Right cardiac atrium (tissue), 5 donors: Measurements from ENCODE around the gene FSD1. TPM values are rescaled to one million over a fixed set of nuclear protein-coding genes. Genes with fewer than 3 reads are reported as not detected.
A peak's percentile ranks its signal among the peaks of the same experiment; 100 is the strongest.
"Not testable (repeated sequence)": the region's sequence is repeated elsewhere in the genome, so short reads cannot be mapped to it uniquely, and the experiment has no call there.

Experiments used
- ATAC-seq, 2 donors: fragments of 200-7000 bp; cut with Tn5 transposase; one replicate each; pipeline versions ENCODE4 v1.8.0 to v1.9.1; 2020; ENCODE audit warnings: moderate library complexity in 2 of 2, mild to moderate bottlenecking in 1 of 2
- DNase-seq, 3 donors: peaks; one replicate each; pipeline ENCODE4 v3.0.0-alpha.2; 2020
- H3K27ac ChIP-seq: one replicate; pipeline ENCODE4 v1.5.1; 2013; ENCODE audit warnings: mild to moderate bottlenecking, low read length, control low read depth, moderate library complexity
- H3K27me3 ChIP-seq: one replicate; pipeline ENCODE4 v1.6.1; 2013; ENCODE audit not compliant: control insufficient read depth, insufficient read depth
- H3K4me1 ChIP-seq: one replicate; pipeline ENCODE4 v1.6.1; 2013; ENCODE audit warnings: low read length; ENCODE audit not compliant: control insufficient read depth, insufficient read depth
- H3K4me3 ChIP-seq: one replicate; pipeline ENCODE4 v1.5.1; 2013; ENCODE audit warnings: low read length, control low read depth
- H3K9me3 ChIP-seq: one replicate; pipeline ENCODE4 v1.6.1; 2013; ENCODE audit warnings: low read length; ENCODE audit not compliant: control insufficient read depth
- WGBS: extraction: QIAGEN DNeasy Blood & Tissue Kit; methylation state at CpG from one replicate; pipeline ENCODE4 v1.1.7; 2013; 5-methylcytosine and 5-hydroxymethylcytosine counted together
- intact Hi-C, 4 donors: fragments of 100-400 bp; cut with DNase I; formaldehyde crosslinking; loops; one replicate each; pipeline versions ENCODE4 v1.11.0 to v1.14.0; 2022 to 2023
- polyA plus RNA-seq: library from polyadenylated mRNA; stranded (reverse); fragments of 200-250 nt; gene quantifications from one replicate; pipeline ENCODE4 v1.2.3, GENCODE V29; 2013
- total RNA-seq, 4 donors: library from RNA; stranded (reverse); fragmentation: NEBNext Ultra II Directional; extraction: Animal tissue kit (Norgen Biotek cat#: 25700); gene quantifications; one replicate each; pipeline ENCODE4 v1.2.1, GENCODE V29; 2021
- donor health status: healthy with polysubstance abuse.
- donor health status: DM: no; HTN: yes; CAD: no.
- donor health status: DM: no; HTN: no; CAD: no.
- donor health status: DM: no; HTN: yes; CAD: no; lungs with severe emphysema.
- donor health status: DM: yes; HTN: yes; CAD: no.

Gene FSD1
- total and polyA plus RNA-seq, 5 donors: not detected

DNA sequence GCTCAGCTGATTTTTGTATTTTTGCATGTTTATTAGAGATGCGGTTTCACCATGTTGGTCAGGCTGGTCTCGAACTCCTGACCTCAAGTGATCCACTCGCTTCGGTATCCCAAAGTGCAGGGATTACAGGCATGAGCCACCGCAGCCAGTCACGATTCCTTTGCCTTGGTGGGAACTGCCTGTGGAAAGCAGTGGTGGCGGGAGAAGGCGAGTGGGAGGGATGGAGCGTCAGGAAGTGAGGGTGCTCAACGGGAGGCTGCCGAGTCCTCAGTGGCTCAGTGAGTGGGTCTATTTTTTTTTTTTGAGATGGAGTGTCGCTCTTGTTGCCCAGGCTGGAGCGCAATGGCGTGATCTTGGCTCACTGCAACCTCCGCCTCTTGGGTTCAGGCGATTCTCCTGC lies 44.8 kb downstream of the FSD1 start:
- H3K4me1 ChIP-seq, ATAC-seq, intact Hi-C loops, H3K27ac ChIP-seq, H3K4me3 ChIP-seq, DNase-seq, H3K9me3 ChIP-seq, H3K27me3 ChIP-seq: not testable (repeated sequence)
- WGBS: 93% methylated on average over 16 of the region's 16 CpGs

GRCh38 chr19:4350111-4350510 lies 45.7 kb downstream of the FSD1 start:
- intact Hi-C loops: loop anchor here (5.0 to 10.0 kb wide), 2 partner anchors 75 to 83 kb away; partner anchors contain the start of gene SHD (in 1 of the 4)
- H3K9me3 ChIP-seq: no peaks in the 10 kb centered on the region
- 89% methylated on average over 8 of the region's 8 CpGs for WGBS
- H3K4me3 ChIP-seq: no peak overlapping the region
- ATAC-seq (no peak), DNase-seq (no peak)
- H3K4me1 ChIP-seq: no peaks in the 10 kb centered on the region
- H3K27me3 ChIP-seq: no peaks in the 10 kb centered on the region
- no peak overlapping the region for H3K27ac ChIP-seq

DNA sequence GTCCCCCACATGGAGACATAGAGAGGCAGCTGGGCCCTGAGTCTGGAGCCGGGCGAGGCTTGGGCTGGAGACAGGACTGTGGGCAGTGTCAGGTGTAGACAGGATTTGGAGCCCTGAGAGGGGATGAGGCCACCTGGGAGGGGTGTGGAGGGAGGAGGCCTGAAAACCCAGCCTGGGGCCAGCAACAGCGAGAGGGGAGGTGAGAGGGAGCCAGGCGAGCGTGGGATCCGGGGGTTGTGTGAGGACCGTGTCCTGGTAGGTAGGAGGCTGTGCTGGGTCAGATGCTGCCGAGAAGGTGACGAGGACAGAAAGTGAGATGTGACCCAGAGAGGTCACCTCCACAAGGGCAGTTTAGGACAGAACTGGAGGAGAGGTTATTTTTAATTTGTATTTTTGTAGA lies 46.3 kb downstream of the FSD1 start:
- ATAC-seq: no peak
- H3K27me3 ChIP-seq: no peaks in the 10 kb centered on the region
- intact Hi-C loops: loop anchor here (5.0 to 10.0 kb wide), 2 partner anchors 76 to 83 kb away; partner anchors contain the start of gene SHD (in 1 of the 4)
- no peak overlapping the region for H3K4me3 ChIP-seq
- DNase-seq: no peak
- H3K9me3 ChIP-seq: no peaks in the 10 kb centered on the region
- no peaks in the 10 kb centered on the region for H3K4me1 ChIP-seq
- no peak overlapping the region for H3K27ac ChIP-seq
- 94% methylated on average over 9 of the region's 9 CpGs for WGBS

- ATAC-seq (peak; percentile 45 to 46), DNase-seq (no peak)
- H3K27me3 ChIP-seq: no peaks in the 10 kb centered on the region
- no peaks in the 10 kb centered on the region for H3K9me3 ChIP-seq
- H3K4me3 ChIP-seq: no peak overlapping the region
- no peaks in the 10 kb centered on the region for H3K4me1 ChIP-seq
- intact Hi-C loops: loop anchor here (5.0 to 10.0 kb wide), 2 partner anchors 78 to 85 kb away; partner anchors contain the start of gene SHD (in 1 of the 4)
- WGBS: 34% methylated on average over 9 of the region's 9 CpGs
- H3K27ac ChIP-seq: no peak overlapping the region
Measured at GRCh38 chr19:4352701-4353121, 48.3 kb downstream of the FSD1 start.

DNA sequence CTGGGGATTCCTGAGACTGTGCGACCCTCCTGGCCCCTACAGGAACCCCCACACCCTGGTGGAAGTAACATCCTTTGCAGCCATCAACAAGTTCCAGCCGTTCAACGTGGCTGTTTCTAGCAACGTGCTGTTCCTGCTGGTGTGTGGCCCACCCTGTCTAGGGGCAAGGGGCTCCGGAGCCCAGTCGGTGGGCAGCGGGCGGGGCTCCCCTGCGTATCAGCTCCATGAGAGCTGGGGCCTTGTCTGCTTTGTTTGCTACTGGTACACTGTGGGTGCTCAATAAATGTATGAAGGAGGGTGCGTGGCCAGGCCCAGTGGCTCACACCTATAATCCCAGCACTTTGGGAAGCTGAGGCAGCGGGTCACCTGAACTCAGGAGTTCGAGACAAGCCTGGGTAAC lies 49.9 kb downstream of the FSD1 start:
- H3K27me3 ChIP-seq: no peaks in the 10 kb centered on the region
- H3K27ac ChIP-seq: no peak overlapping the region
- 88% methylated on average over 12 of the region's 12 CpGs for WGBS
- no peaks in the 10 kb centered on the region for H3K9me3 ChIP-seq
- intact Hi-C loops: loop anchor here (5.0 to 10.0 kb wide), 2 partner anchors 79 to 87 kb away; partner anchors contain the start of gene SHD (in 1 of the 4)
- ATAC-seq (no peak), DNase-seq (no peak)
- no peak overlapping the region for H3K4me3 ChIP-seq
- H3K4me1 ChIP-seq: no peaks in the 10 kb centered on the region

- ATAC-seq: no peak
- Histone ChIP-seq H3K4me3 (no peak overlapping the region), H3K27ac (no peak overlapping the region), H3K9me3 (no peaks in the 10 kb centered on the region), H3K27me3 (no peaks in the 10 kb centered on the region), H3K4me1 (no peaks in the 10 kb centered on the region)
- 78% methylated on average over 17 of the region's 17 CpGs for WGBS
- DNase-seq: peak in 1 of 3 donors; percentile 55
- intact Hi-C loops: loop anchor here (5.0 to 10.0 kb wide), 2 partner anchors 80 to 88 kb away; partner anchors contain the start of gene SHD (in 1 of the 4)
Measured at GRCh38 chr19:4354897-4355296, 50.5 kb downstream of the FSD1 start.

- Histone ChIP-seq H3K27ac (no peak overlapping the region), H3K27me3 (no peaks in the 10 kb centered on the region), H3K4me1 (no peaks in the 10 kb centered on the region), H3K4me3 (no peak overlapping the region), H3K9me3 (no peaks in the 10 kb centered on the region)
- 76% methylated on average over 23 of the region's 23 CpGs for WGBS
- intact Hi-C loops: loop anchor here in 1 of 4 donors (10.0 kb wide), 1 partner anchor 82 kb away; the partner anchor contains the start of gene SHD
- no peak for ATAC-seq
- peak in 1 of 3 donors; percentile 54 for DNase-seq
Measured at GRCh38 chr19:4357095-4357797, 52.8 kb downstream of the FSD1 start.

GRCh38 chr19:4357921-4358326 lies 53.5 kb downstream of the FSD1 start:
- Histone ChIP-seq H3K4me1 (no peaks in the 10 kb centered on the region), H3K27me3 (no peaks in the 10 kb centered on the region), H3K9me3 (no peaks in the 10 kb centered on the region), H3K4me3 (no peak overlapping the region), H3K27ac (no peak overlapping the region)
- ATAC-seq (no peak), DNase-seq (no peak)
- WGBS: 82% methylated on average over 16 of the region's 16 CpGs
- intact Hi-C loops: loop anchor here in 1 of 4 donors (10.0 kb wide), 1 partner anchor 83 kb away; the partner anchor contains the start of gene SHD

DNA sequence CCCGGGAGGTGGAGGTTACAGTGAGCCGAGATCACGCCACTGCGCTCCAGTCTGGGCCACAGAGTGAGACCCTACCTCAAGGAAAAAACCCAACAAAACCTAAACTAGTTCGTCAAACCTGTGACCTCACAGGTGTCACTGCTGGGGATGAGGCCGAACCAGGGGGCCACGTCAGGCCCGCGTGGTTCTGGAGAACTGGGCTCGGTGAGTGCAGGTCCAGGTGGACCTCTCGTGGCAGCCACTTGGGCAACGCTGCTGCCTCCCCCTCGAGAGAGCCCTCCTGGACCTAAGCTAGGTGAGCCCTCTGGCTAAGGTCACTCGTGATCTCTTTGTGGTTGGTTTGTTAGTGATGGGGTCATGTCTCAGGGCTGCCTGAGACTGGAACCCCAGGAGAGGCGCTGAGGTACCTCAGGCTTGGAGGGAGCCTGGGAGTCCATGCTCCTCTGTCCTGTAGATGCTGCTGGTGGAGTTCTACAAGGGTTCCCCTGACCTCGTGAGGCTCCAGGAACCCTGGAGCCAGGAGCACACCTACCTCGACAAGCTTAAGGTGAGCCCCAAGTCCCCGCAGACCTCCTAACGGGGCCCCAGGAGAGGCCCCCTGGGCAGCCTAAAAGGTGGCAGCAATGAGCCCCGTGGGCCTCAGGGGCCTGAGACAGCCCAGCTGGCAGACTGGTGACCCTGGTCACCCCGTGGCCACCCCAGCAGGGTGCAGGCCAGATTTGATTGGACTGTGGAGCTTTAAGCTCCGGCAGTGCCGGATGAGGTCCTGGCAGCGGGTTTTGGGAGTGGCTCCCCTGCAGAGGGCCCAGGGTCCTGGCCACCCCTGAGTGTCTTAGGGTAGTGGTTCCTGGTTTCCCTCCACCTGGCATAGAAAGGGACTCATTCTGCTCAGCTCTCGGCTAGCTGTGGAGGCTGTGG lies 54.6 kb downstream of the FSD1 start:
- Histone ChIP-seq H3K27me3 (no peaks in the 10 kb centered on the region), H3K4me1 (no peaks in the 10 kb centered on the region), H3K9me3 (no peaks in the 10 kb centered on the region), H3K4me3 (no peak overlapping the region), H3K27ac (no peak overlapping the region)
- no peak for ATAC-seq
- peak in 1 of 3 donors; percentile 36 for DNase-seq
- 85% methylated on average over 25 of the region's 25 CpGs for whole genome bisulfite sequencing
- intact Hi-C loops: loop anchor here in 1 of 4 donors (10.0 kb wide), 1 partner anchor 84 kb away; the partner anchor contains the start of gene SHD

DNA sequence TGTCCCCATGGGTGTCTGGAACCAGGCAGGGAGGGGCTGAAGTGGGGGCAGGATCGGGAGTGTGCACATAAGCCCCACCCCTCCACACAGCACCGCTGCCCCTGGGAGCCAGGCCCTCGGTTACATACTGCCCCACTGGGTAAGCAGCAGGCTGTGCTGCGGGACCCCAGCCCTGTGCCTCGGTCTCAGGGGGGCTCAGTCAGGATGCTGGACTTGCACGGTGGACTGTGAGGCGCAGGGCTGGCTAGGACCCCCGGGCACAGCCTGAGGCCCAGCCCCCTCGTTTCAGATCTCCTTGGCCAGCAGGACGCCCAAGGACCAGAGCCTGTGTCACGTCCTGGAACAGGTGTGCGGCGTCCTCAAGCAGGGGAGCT lies 55.2 kb downstream of the FSD1 start:
- H3K4me1 ChIP-seq: no peaks in the 10 kb centered on the region
- DNase-seq (peak in 1 of 3 donors; percentile 61), ATAC-seq (no peak)
- 77% methylated on average over 13 of the region's 13 CpGs for WGBS
- H3K9me3 ChIP-seq: no peaks in the 10 kb centered on the region
- intact Hi-C loops: loop anchor here in 1 of 4 donors (10.0 kb wide), 1 partner anchor 85 kb away; the partner anchor contains the start of gene SHD
- H3K27me3 ChIP-seq: no peaks in the 10 kb centered on the region
- no peak overlapping the region for H3K27ac ChIP-seq
- no peak overlapping the region for H3K4me3 ChIP-seq
